Right renal pelvis (tissue), 4 donors: Measurements from ENCODE around the gene MRPL53. TPM values are rescaled to one million over a fixed set of nuclear protein-coding genes. Genes with fewer than 3 reads are reported as not detected.
A peak's percentile ranks its signal among the peaks of the same experiment; 100 is the strongest.

Source experiments
- DNase-seq, 4 donors: peaks; one replicate each; pipeline ENCODE4 v3.0.0-alpha.2; 2013; ENCODE audit warnings: low read depth in 4 of 4, low spot score in 3 of 4, missing footprints in 1 of 4
- polyA plus RNA-seq, 4 donors: library from polyadenylated mRNA; unstranded; fragments of 120-200 nt; gene quantifications; one replicate each; pipeline ENCODE4 v1.2.1, GENCODE V29; 2013; ENCODE audit not compliant: insufficient read length in 4 of 4

The MRPL53 gene
- polyA plus RNA-seq, result 10 to 100 TPM; 36.6 to 67.9 (median 44.6) TPM

- peak; percentile 91 to 97 (median 94) for DNase-seq
These were observed at the start of gene MRPL53 for GRCh38 chr2:74472086-74472944. MRPL53 (minus strand) TSS chr2:74472680; CDS start chr2:74472660, 20 bp downstream.

GRCh38 chr2:74516650-74517049, 44.2 kb upstream of the MRPL53 start:
- no peak for DNase-seq

- no peak for DNase-seq
These were observed 43.6 kb upstream of the MRPL53 start for GRCh38 chr2:74515981-74516633.

- DNase-seq, result no peak
These were observed 42.9 kb upstream of the MRPL53 start for GRCh38 chr2:74515271-74515980.

- no peak for DNase-seq
These were observed 42.1 kb upstream of the MRPL53 start, which contains the start of gene TLX2 for GRCh38 chr2:74514368-74515270. TLX2 (plus strand) TSS chr2:74514450; CDS start chr2:74514807, 357 bp downstream.

- no peak for DNase-seq
These were observed 41.3 kb upstream of the MRPL53 start for GRCh38 chr2:74513605-74514367.

- DNase-seq, result no peak
These were observed 40.5 kb upstream of the MRPL53 start for GRCh38 chr2:74512744-74513604.

GRCh38 chr2:74511104-74511989, 38.9 kb upstream of the MRPL53 start:
- no peak for DNase-seq

GRCh38 chr2:74510272-74510671, 37.8 kb upstream of the MRPL53 start:
- no peak for DNase-seq

- DNase-seq, result no peak
These were observed 35.5 kb upstream of the MRPL53 start for GRCh38 chr2:74507926-74508520.

GRCh38 chr2:74507145-74507925, 34.9 kb upstream of the MRPL53 start, which contains the start of gene PCGF1:
PCGF1 (minus strand) TSS chr2:74507695; CDS start chr2:74507668, 27 bp downstream.
- peak; percentile 97 to 99 (median 98) for DNase-seq

- DNase-seq, result no peak
These were observed 33.2 kb upstream of the MRPL53 start for GRCh38 chr2:74505448-74506246.

GRCh38 chr2:74504591-74504990, 32.1 kb upstream of the MRPL53 start:
- DNase-seq, result no peak

- no peak for DNase-seq
These were observed 31.3 kb upstream of the MRPL53 start for GRCh38 chr2:74503506-74504475.
